HepG2 (cell line): Measurements from ENCODE around the gene BCL2. TPM values are rescaled to one million over a fixed set of nuclear protein-coding genes. Genes with fewer than 3 reads are reported as not detected.
A peak's percentile ranks its signal among the peaks of the same experiment; 100 is the strongest.

Experiments used
- ATAC-seq: fragments of 200-7000 bp; cut with Tn5 transposase; 3 replicates; pipeline ENCODE4 v1.9.1; 2020; ENCODE audit warnings: mild to moderate bottlenecking, moderate library complexity
- BruUV-seq: library from RNA; stranded (reverse); fragments of 400-500 nt; replicated peaks from 2 replicates; lab custom pipeline; 2021; lab: Mats Ljungman, UMichigan
- CTCF ChIA-PET: fragments of 300-600 bp; formaldehyde crosslinking; extraction: SDS; loops from one replicate; lab custom pipeline; 2021; ENCODE audit warnings: low total read pairs, inconsistent platforms, low intra/inter-chr PET ratio; lab: Yijun Ruan, JAX
- POLR2A ChIA-PET: fragments of 350-600 bp; sonication (Branson Sonifier 250); formaldehyde crosslinking; loops from one replicate; lab custom pipeline; 2020; ENCODE audit warnings: antibody characterized with exemption, inconsistent platforms; lab: Yijun Ruan, JAX
- DNase-seq: peaks from one replicate; pipeline ENCODE4 v3.0.0-alpha.2; 2015; ENCODE audit warnings: low spot score
- FAIRE-seq: peaks from 3 replicates; lab custom pipeline; 2011; peaks lifted over from hg19 to GRCh38; lab: Jason Lieb, UNC
- H2AFZ ChIP-seq: one replicate; pipeline ENCODE4 v1.6.1; 2011; ENCODE audit warnings: low read length, inconsistent platforms
- H3K27ac ChIP-seq: fragments of 300-600 bp; 3 replicates; pipeline ENCODE4 v1.8.0; 2011; ENCODE audit warnings: mixed run types, mild to moderate bottlenecking, mixed read lengths, low read length, inconsistent platforms; ENCODE audit not compliant: insufficient read depth; ENCODE audit errors: extremely low read length
- H3K27me3 ChIP-seq, 2 experiments: fragments of 200-600 bp in 1 of 2; 2 replicates in 1 of 2; 3 replicates in 1 of 2; pipeline versions ENCODE4 v1.6.0 to v1.8.0; 2011; ENCODE audit warnings: low read length in 2 of 2, mild to moderate bottlenecking in 2 of 2, moderate library complexity in 2 of 2, inconsistent platforms in 1 of 2; ENCODE audit not compliant: insufficient read depth in 2 of 2, control insufficient read depth in 1 of 2
- H3K36me3 ChIP-seq, 2 experiments: fragments of 200-600 bp in 1 of 2; replicated peaks in 1 of 2; 2 replicates in 1 of 2; 3 replicates in 1 of 2; pipeline versions ENCODE4 v1.5.1 to v1.8.0; 2011; ENCODE audit warnings: low read length in 2 of 2, inconsistent platforms in 1 of 2; ENCODE audit not compliant: insufficient read depth in 2 of 2, control insufficient read depth in 1 of 2
- H3K4me1 ChIP-seq: 2 replicates; pipeline ENCODE4 v1.5.1; 2012; ENCODE audit warnings: low read length, inconsistent platforms; ENCODE audit not compliant: insufficient read depth
- H3K4me2 ChIP-seq: 2 replicates; pipeline ENCODE4 v1.6.0; 2011; ENCODE audit warnings: low read depth, low read length, inconsistent platforms
- H3K4me3 ChIP-seq, 3 experiments: fragments of 200-600 bp in 1 of 3; sonication (generic), shearing (Covaris generic) in 1 of 3; replicated peaks in 1 of 3; 2 replicates each; pipeline ENCODE4 v1.5.1; 2011 to 2016; ENCODE audit warnings: low read length in 3 of 3, inconsistent platforms in 2 of 3, low read depth in 2 of 3, mild to moderate bottlenecking in 2 of 3, control low read depth in 1 of 3, mixed read lengths in 1 of 3; ENCODE audit not compliant: insufficient read depth in 1 of 3
- H3K79me2 ChIP-seq: one replicate; pipeline ENCODE4 v1.6.1; 2011; ENCODE audit warnings: low read length, inconsistent platforms; ENCODE audit not compliant: insufficient read depth
- H3K9ac ChIP-seq: 2 replicates; pipeline ENCODE4 v1.6.0; 2011; ENCODE audit warnings: mild to moderate bottlenecking, low read depth, low read length, inconsistent platforms; ENCODE audit not compliant: insufficient read depth
- H3K9me3 ChIP-seq: 2 replicates; pipeline ENCODE4 v1.5.1; 2012; ENCODE audit warnings: mild to moderate bottlenecking, low read length
- H4K20me1 ChIP-seq: 2 replicates; pipeline ENCODE4 v1.6.0; 2011; ENCODE audit warnings: inconsistent platforms, mild to moderate bottlenecking, low read length, moderate library complexity; ENCODE audit not compliant: insufficient read depth
- FOSL2 ChIP-seq: sonication (generic); formaldehyde crosslinking; IDR thresholded peaks from 2 replicates; pipeline ENCODE4 v1.4.0; 2020; ENCODE audit warnings: missing genetic modification reagents
- FOXM1 ChIP-seq: sonication (generic); formaldehyde crosslinking; IDR thresholded peaks from 2 replicates; pipeline ENCODE4 v1.5.0; 2020; ENCODE audit warnings: missing genetic modification reagents
- ZIK1 ChIP-seq: sonication (generic); formaldehyde crosslinking; IDR thresholded peaks from 2 replicates; pipeline ENCODE4 v1.5.0; 2020; ENCODE audit warnings: mild to moderate bottlenecking, low read depth, missing genetic modification reagents, borderline replicate concordance
- WGBS: methylation state at CpG from one replicate; pipeline ENCODE4 v1.1.6; 2017; ENCODE audit warnings: low lambda C conversion rate; 5-methylcytosine and 5-hydroxymethylcytosine counted together
- in situ Hi-C: cut with HindIII; loops from 2 replicates; pipeline ENCODE4 v1.10.0; 2017; ENCODE audit warnings: low pct_unique_long_range_greater_than_20kb; ENCODE audit not compliant: extremely low pct_ligation_motif_present
- intact Hi-C: fragments of 100-400 bp; cut with micrococcal nuclease; formaldehyde crosslinking; loops from one replicate; pipeline ENCODE4 v1.10.0; 2022; ENCODE audit not compliant: unreplicated experiment
- polyA plus RNA-seq, 8 experiments: library from polyadenylated mRNA; depleted of rRNA in 3 of 8; stranded (reverse) in 7 of 8; unstranded in 1 of 8; fragments of >200 nt; fragmentation: Illumina TruSeq in 4 of 8; extraction: Trizol in 4 of 8; gene quantifications; 2 replicates each; pipeline versions ENCODE4 v1.2.1 to v1.2.3, GENCODE V29; 2011 to 2016; ENCODE audit warnings: low read depth in 4 of 8, missing spikeins in 1 of 8, mixed read lengths in 1 of 8; ENCODE audit not compliant: insufficient read depth in 1 of 8
- total RNA-seq, 5 experiments: library from RNA; depleted of rRNA; stranded (reverse); fragments of >200 nt; fragmentation: Illumina TruSeq; extraction: Trizol; gene quantifications; 2 replicates each; pipeline ENCODE4 v1.2.3, GENCODE V29; 2016; ENCODE audit warnings: low read depth in 1 of 5

Gene BCL2
- total and polyA plus RNA-seq, 2 of the 13 experiments (the other 11 are each of a cell fraction or from before 2014, with no cell fraction given), result 0.07 to 0.53 TPM

- H3K4me3 ChIP-seq, result no peak overlapping the region
- no peak overlapping the region for H3K9ac ChIP-seq
- ChIA-PET POLR2A (no interaction called here), CTCF (no interaction called here)
- FAIRE-seq (no peak), ATAC-seq (no peak), DNase-seq (no peak)
- no peak for TF ChIP-seq FOXM1 (CRISPR knock-in tag)
- 9% methylated on average over 7 of the region's 7 CpGs for WGBS
- intact Hi-C loops, result no loop called here
- in situ Hi-C loops, result no loop called here
- no peak overlapping the region for H2AFZ ChIP-seq
- H3K27ac ChIP-seq, result no peak overlapping the region
- no peaks in the 10 kb centered on the region for H3K4me1 ChIP-seq
- H3K79me2 ChIP-seq, result no peaks in the 10 kb centered on the region
- H3K9me3 ChIP-seq, result no peaks in the 10 kb centered on the region
- no peaks in the 10 kb centered on the region for H3K36me3 ChIP-seq
- H4K20me1 ChIP-seq, result no peaks in the 10 kb centered on the region
- peaks cover 1 to 24% of the 10 kb centered on the region in 2 experiments; a peak in 4 of 5 replicates for H3K27me3 ChIP-seq
- H3K4me2 ChIP-seq, result no peak overlapping the region
- BruUV-seq, result no TSS peak
These were observed 157.1 kb downstream of the BCL2 start for GRCh38 chr18:63162271-63163014.

- intact Hi-C loops (no loop called here), in situ Hi-C loops (no loop called here)
- ChIA-PET POLR2A (no interaction called here), CTCF (no interaction called here)
- no peaks in the 10 kb centered on the region for H3K79me2 ChIP-seq
- H3K4me1 ChIP-seq, result no peaks in the 10 kb centered on the region
- no peak overlapping the region for H3K4me2 ChIP-seq
- FAIRE-seq, result no peak
- H3K36me3 ChIP-seq, result no peaks in the 10 kb centered on the region
- no peak overlapping the region for H2AFZ ChIP-seq
- no peak; the same call in 2 of the 3 replicates for ATAC-seq
- H3K9ac ChIP-seq, result no peak overlapping the region
- TF ChIP-seq ZIK1 (CRISPR knock-in tag) (no peak), FOSL2 (peak; percentile 32; the same call in 1 of the 2 replicates)
- BruUV-seq, result no TSS peak
- peak; percentile 2 for DNase-seq
- peaks cover 1 to 30% of the 10 kb centered on the region in 2 experiments; a peak in 3 of 5 replicates for H3K27me3 ChIP-seq
- H4K20me1 ChIP-seq, result no peaks in the 10 kb centered on the region
- H3K4me3 ChIP-seq, result no peak overlapping the region
- no peaks in the 10 kb centered on the region for H3K9me3 ChIP-seq
- no peak overlapping the region for H3K27ac ChIP-seq
- WGBS, result 30% methylated on average over 7 of the region's 7 CpGs
These were observed 157.8 kb downstream of the BCL2 start for GRCh38 chr18:63161761-63162195.
